NCI-H1694 (cell line): ENCODE measurements around the gene STK33.
A peak's percentile ranks its signal among the peaks of the same experiment; 100 is the strongest.

Experiments
- DNase-seq: peaks from one replicate; lab custom pipeline; 2025; lab: John Stamatoyannopoulos, UW

The STK33 gene

GRCh38 chr11:8603696-8604077 is 9.7 kb upstream of the STK33 start:
- no peak for DNase-seq

DNA sequence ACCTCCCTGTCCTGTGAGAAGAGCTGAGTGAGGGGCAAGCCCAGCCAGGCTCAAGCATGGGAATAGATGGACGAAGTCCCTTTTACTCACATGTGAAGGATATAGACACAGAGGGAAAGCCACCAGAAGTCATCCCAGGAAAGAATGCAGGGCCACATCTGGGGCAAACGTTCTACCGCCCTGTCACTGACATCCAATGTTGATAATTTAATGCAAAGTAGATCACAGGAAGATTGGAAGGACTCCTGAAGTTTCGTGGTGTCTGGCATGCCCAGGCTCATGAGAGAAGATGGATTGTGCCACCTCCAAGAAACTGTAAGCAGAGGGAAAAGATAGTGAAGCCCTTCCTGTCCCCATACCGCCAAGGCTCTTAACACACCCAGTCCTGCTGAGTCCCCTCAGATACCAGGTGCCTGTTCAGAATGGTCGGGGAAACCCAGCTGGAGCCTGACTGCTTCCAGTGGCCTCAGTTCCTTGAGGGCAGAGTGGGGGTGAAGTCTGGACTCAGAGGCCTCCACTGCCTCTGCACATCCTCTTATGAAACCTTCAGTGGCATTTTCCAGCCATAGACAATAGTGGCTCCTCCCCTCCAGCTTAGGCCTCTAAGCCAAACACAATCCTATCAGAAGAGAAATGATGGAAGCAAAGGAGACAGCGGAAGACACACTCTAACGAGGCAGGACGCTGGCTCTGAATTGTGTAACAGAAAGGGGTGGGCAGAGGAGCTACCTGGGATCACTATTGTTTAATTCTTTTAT is 7.5 kb upstream of the STK33 start:
- no peak for DNase-seq

DNA sequence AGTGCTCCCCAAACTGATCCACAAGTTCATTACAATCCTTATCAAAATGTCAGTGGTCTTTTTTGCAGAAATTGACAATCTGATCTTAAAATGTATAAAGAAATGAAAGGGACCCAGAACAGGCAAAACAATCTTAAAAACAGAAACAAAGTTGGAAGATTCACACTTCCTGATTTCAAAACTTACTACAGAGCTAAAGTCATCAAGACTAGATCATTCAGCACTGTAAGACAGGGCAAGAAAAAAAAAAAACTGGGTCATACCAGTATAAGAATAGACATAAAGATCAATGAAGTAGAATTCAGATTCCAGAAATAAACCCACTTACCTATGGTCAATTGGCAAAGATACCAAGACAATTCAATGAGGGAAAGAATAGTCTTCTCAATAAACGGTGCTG is 4.5 kb upstream of the STK33 start:
- no peak for DNase-seq

GRCh38 chr11:8597182-8597581 is 3.2 kb upstream of the STK33 start:
- no peak for DNase-seq

DNA sequence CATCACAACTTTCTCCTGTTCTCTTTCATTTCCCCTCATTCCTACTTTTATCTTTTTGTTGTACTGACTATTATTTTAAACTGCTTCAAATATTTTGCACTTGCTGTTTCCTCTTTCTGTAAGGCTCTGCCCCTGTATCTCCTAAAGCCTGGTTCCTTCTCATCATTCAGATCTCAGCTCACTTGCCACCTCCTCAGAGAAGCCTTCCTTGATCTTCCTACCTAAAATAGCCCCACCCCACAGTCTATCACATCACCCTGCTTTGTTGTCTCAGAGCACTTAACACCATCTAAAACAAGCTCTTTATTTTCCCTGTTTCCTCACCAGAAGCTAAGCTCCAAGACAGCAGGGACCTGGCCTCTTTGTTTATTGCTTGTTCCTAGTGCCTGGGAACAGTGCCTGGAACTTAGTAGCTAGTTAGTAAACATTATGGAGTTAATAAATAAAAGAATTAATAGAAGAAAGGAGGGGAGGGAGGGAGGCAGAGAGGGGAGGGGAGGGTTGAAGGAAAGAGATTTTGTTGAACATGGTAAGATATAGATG is 2.5 kb upstream of the STK33 start:
- DNase-seq, result no peak

GRCh38 chr11:8593455-8593854 is 573 bp downstream of the STK33 start:
- no peak for DNase-seq

- no peak for DNase-seq
Measured at GRCh38 chr11:8587915-8588314, 6.1 kb downstream of the STK33 start.

DNA sequence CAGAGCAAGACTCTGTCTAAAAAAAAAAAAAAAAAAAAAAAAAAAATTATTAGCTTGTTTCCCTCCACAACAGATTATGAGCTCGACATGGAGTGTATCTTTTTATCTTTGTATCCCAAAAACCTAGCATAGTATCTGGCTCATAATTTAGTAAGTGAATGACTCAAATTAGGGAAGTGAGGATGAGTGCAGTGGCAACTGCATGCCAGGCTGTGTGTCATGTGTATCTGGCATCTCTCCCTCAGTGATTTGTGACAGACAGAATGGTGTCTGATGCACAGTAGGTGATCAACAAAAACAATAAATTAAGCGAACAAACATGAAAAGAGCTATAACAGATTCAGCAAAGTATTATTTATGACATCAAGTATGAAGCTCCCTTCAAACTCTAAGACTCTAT is 7.2 kb downstream of the STK33 start:
- DNase-seq, result no peak

DNA sequence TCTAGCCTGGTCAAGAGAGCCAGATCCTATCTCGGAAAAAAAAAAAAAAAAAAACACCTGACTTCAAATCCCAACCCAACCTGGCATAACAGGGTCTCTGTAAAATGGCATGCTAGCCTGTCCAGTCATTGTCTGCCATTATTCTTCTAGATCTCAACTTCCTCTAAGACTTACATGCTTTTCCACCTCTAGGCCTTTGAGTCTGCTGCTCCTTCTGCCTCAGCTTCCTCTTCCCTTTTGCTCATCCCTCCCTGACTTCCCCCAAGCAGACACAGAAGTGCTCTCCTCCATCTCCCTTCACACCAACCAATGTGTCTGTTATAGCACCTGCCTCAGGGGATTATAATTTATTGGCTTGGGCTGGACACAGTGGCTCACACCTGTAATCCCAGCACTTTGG is 7.8 kb downstream of the STK33 start:
- DNase-seq, result no peak

DNA sequence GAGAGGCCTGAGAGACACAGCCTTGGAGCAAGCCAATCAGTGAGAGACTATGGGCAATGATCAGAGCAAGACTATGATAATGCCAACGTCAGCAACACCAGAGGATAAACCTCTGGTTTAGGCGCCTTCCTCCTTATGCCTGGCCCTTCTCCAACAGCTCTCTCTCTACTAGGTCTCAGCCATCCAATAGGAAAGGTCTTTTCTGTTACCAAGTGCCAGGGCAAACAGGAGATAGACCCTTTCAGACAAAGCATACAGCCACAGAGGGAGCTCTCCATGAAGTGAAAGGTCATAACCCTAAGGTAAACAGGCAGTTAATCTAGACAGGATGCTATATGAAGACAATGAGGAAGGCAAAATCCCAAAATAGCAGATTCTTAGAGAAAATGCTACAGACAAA is 9.5 kb downstream of the STK33 start:
- no peak for DNase-seq

DNA sequence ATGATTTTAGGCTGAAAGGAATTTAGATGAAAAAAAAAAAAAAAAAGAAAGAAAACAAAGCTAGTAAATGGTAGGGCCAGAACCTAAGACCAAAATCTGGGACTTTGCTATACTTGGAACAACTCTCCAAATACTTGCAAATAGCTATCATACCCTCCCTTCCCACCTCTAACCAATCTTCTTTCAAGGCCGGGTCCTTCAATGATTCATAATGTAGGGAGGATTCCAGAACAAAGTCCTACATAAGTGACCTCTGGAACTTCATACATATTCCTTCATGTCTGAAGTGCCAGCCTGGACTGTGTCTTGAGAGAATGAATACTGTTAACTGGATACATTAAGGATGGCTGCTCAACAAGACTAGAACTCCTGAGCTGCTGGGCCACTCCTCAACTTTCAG is 9.9 kb downstream of the STK33 start:
- no peak for DNase-seq

GRCh38 chr11:8581300-8581699 is 12.7 kb downstream of the STK33 start:
- DNase-seq, result no peak

GRCh38 chr11:8577791-8578581 is 16.0 kb downstream of the STK33 start:
- no peak for DNase-seq

- no peak for DNase-seq
Measured at GRCh38 chr11:8574798-8575197, 19.2 kb downstream of the STK33 start.

DNA sequence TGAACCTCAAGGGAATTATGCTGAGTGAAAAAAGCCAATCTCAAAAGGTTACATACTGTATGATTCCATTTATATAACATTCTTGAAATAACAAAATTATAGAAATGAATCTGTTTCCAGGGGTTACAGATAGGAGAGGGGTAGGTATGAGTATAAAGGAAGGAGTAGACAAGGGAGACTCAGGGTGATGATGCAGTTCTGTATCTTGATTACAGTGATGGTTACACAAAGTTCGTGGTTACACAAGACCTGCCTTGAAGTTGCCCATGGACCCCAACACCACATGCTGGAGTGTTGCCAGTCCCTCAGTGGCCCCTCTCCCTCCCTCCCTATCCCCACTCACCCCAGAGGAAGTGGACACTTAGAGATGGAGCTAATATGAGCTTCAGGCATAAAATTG is 20.3 kb downstream of the STK33 start:
- no peak for DNase-seq

GRCh38 chr11:8567602-8568198 is 26.3 kb downstream of the STK33 start:
- no peak for DNase-seq

DNA sequence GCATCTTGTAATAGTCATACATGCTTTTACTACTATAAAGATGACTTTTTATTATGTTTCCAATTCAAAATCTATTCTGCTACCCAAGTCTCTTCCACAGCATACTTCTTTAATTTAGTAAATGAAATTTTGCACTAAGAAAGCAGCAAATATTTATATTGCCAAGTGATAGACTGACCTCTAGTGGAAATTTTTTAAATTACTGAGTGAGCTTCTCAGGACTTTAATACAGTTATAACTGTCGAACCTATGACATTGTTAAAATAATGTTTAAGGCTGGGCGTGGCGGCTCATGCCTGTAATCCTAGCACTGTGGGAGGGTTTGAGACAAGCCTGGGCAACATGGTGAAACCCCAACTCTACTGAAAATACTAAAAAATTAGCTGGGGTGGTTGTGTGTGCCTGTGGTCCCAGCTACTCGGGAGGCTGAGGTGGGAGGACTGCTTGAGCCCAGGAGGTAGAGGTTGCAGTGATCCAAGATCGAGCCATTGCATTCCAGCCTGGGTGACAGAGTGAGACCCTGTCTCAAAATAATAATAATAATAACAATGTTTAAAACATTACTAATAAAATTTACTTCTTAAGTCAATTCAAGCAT is 27.3 kb downstream of the STK33 start:
- peak; percentile 84 for DNase-seq

- DNase-seq, result no peak
Measured at GRCh38 chr11:8564526-8564925, 29.5 kb downstream of the STK33 start.

DNA sequence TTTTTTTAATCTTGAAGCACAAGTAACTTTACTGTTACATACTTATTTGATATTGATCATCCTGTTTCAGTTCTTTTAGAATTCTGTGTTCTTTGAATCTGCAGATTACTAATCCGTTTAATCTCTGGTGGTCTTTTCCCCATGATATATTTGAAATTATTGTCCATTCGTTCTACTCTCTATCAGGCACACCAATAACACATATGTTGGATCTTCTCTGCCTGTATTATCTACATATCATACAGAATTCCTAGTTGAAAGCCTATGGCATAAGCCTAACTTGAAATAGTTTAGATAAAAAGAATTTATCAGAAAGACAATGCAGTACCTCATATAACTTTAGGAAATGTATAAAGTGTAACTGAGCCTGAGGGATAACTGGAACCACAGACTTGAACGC is 32.6 kb downstream of the STK33 start:
- DNase-seq, result no peak

GRCh38 chr11:8558436-8558835 is 35.6 kb downstream of the STK33 start:
- DNase-seq, result no peak

DNA sequence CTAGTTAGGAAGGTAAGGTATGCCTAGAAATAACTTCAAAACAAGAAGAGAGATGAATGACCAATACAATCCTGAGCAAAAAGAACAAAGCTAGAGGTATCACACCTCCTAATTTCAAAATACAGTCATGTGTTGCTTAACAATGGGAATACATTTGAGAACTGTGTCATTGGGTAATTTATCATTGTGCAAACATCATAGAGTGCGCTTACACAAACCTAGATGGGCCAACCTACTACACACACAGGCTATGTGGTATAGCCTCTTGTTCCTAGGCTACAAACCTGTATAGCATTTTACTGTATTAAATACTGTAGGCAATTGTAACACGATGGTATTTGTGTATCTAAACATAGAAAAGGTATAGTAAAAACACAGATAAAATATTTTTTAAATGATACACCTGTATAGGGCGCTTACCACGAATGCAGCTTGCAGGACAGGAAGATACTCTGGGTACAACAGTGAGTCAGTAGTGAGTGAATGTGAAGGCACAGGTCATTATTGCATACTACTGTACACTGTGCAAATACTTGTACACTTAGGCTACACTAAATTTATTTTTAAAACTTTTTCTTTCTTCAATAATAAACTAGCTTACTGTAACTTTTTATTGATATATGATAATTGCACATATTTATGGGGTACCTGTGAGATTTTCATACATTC is 48.2 kb downstream of the STK33 start:
- no peak for DNase-seq

- no peak for DNase-seq
Measured at GRCh38 chr11:8544807-8545206, 49.2 kb downstream of the STK33 start.
